Panc1 (cell line): ENCODE measurements around the gene ZCCHC2. TPM values are rescaled to one million over a fixed set of nuclear protein-coding genes. Genes with fewer than 3 reads are reported as not detected.

ENCODE experiments used
- ATAC-seq: fragments of 200-7000 bp; cut with Tn5 transposase; 2 replicates; pipeline ENCODE4 v1.9.1; 2020; ENCODE audit warnings: mild to moderate bottlenecking, moderate library complexity
- BruUV-seq: library from RNA; stranded (reverse); fragments of 400-500 nt; replicated peaks from 2 replicates; lab custom pipeline; 2021; lab: Mats Ljungman, UMichigan
- CTCF ChIA-PET: fragments of 300-600 bp; sonication (Branson Sonifier 250); formaldehyde crosslinking; loops from one replicate; lab custom pipeline; 2022; ENCODE audit warnings: antibody characterized with exemption; lab: Charles Lee
- POLR2A ChIA-PET: fragments of 300-600 bp; sonication (Branson Sonifier 250); formaldehyde crosslinking; loops from one replicate; lab custom pipeline; 2022; ENCODE audit warnings: antibody characterized with exemption; lab: Charles Lee
- DNase-seq: peaks from one replicate; pipeline ENCODE4 v3.0.0-alpha.2; 2010; ENCODE audit warnings: low read depth, low spot score
- H3K27ac ChIP-seq: 2 replicates; pipeline ENCODE4 v1.5.1; 2011; ENCODE audit warnings: mild to moderate bottlenecking, low read length, inconsistent platforms
- H3K27me3 ChIP-seq: fragments of 200-500 bp; sonication (Bioruptor generic); 2 replicates; pipeline ENCODE4 v1.6.0; 2014; ENCODE audit warnings: low read length, inconsistent platforms; ENCODE audit not compliant: control insufficient read depth, insufficient read depth
- H3K36me3 ChIP-seq: fragments of 200-500 bp; sonication (Bioruptor generic); 2 replicates; pipeline ENCODE4 v1.5.1; 2014; ENCODE audit warnings: inconsistent platforms, mild to moderate bottlenecking, low read length, moderate library complexity; ENCODE audit not compliant: control insufficient read depth, insufficient read depth
- H3K4me1 ChIP-seq: 2 replicates; pipeline ENCODE4 v1.5.1; 2011; ENCODE audit warnings: inconsistent platforms, mild to moderate bottlenecking, low read length, moderate library complexity; ENCODE audit not compliant: control insufficient read depth, insufficient read depth
- H3K4me3 ChIP-seq, 2 experiments: 2 replicates each; pipeline ENCODE4 v1.5.1; 2011 to 2012; ENCODE audit warnings: low read depth in 2 of 2, low read length in 2 of 2, mild to moderate bottlenecking in 2 of 2, inconsistent platforms in 1 of 2, moderate library complexity in 1 of 2
- H3K9me3 ChIP-seq: fragments of 200-500 bp; sonication (Bioruptor generic); 2 replicates; pipeline ENCODE4 v1.5.1; 2014; ENCODE audit warnings: low read depth, mild to moderate bottlenecking, inconsistent platforms, low read length, moderate library complexity; ENCODE audit not compliant: control insufficient read depth, insufficient read depth
- CTCF ChIP-seq: fragments of 450-650 bp; IDR thresholded peaks from 2 replicates; pipeline ENCODE4 v1.5.1; 2017; ENCODE audit warnings: mild to moderate bottlenecking
- POLR2AphosphoS5 ChIP-seq: IDR thresholded peaks from 2 replicates; pipeline ENCODE4 v1.6.1; 2012; ENCODE audit warnings: mild to moderate bottlenecking, low read depth, low read length, moderate library complexity
- SIN3A ChIP-seq: IDR thresholded peaks from 2 replicates; pipeline ENCODE4 v1.6.1; 2012; ENCODE audit warnings: low read depth, mild to moderate bottlenecking, low read length, moderate library complexity, borderline replicate concordance; ENCODE audit not compliant: insufficient read depth
- TCF7L2 ChIP-seq: IDR thresholded peaks from 2 replicates; pipeline ENCODE4 v1.6.1; 2011; ENCODE audit warnings: mild to moderate bottlenecking, low read depth, low read length, inconsistent platforms
- in situ Hi-C: cut with HindIII; loops from 2 replicates; pipeline ENCODE4 v1.10.0; 2016; ENCODE audit warnings: low sequenced_read_pairs, low pct_unique_long_range_greater_than_20kb
- intact Hi-C: fragments of 100-400 bp; cut with micrococcal nuclease; formaldehyde crosslinking; loops from one replicate; pipeline ENCODE4 v1.10.0; 2022; ENCODE audit not compliant: unreplicated experiment
- total RNA-seq: library from RNA; stranded (reverse); gene quantifications from one replicate; pipeline ENCODE4 v1.2.1, GENCODE V29; 2021; ENCODE audit not compliant: unreplicated experiment
- TF ChIP-seq, protein P1 (sequence below), 2 experiments: IDR thresholded peaks; 2 replicates each; pipeline ENCODE4 v1.6.1; 2011 to 2012; ENCODE audit warnings: low read depth in 2 of 2, control low read depth in 1 of 2, low read length in 1 of 2, mild to moderate bottlenecking in 1 of 2, moderate library complexity in 1 of 2; ENCODE audit not compliant: insufficient read depth in 1 of 2

The ZCCHC2 gene
- total RNA-seq, 1 experiment from 2014 or later, result 18.2 TPM

- intact Hi-C loops, result no loop called here
- ChIA-PET POLR2A (no interaction called here), CTCF (no interaction called here)
- H3K27me3 ChIP-seq, result no peaks in the 10 kb centered on the region
- no peaks in the 10 kb centered on the region for H3K4me1 ChIP-seq
- peaks cover 14% of the 10 kb centered on the region; the same call in 1 of the 2 replicates for H3K9me3 ChIP-seq
- BruUV-seq, result no TSS peak
- ATAC-seq (no peak), DNase-seq (no peak)
- no peak overlapping the region for H3K4me3 ChIP-seq
- no peaks in the 10 kb centered on the region for H3K36me3 ChIP-seq
- TF ChIP-seq SIN3A, result no peak
- TF ChIP-seq TCF7L2, result no peak
- TF ChIP-seq CTCF, result no peak
- TF ChIP-seq, protein P1, sequence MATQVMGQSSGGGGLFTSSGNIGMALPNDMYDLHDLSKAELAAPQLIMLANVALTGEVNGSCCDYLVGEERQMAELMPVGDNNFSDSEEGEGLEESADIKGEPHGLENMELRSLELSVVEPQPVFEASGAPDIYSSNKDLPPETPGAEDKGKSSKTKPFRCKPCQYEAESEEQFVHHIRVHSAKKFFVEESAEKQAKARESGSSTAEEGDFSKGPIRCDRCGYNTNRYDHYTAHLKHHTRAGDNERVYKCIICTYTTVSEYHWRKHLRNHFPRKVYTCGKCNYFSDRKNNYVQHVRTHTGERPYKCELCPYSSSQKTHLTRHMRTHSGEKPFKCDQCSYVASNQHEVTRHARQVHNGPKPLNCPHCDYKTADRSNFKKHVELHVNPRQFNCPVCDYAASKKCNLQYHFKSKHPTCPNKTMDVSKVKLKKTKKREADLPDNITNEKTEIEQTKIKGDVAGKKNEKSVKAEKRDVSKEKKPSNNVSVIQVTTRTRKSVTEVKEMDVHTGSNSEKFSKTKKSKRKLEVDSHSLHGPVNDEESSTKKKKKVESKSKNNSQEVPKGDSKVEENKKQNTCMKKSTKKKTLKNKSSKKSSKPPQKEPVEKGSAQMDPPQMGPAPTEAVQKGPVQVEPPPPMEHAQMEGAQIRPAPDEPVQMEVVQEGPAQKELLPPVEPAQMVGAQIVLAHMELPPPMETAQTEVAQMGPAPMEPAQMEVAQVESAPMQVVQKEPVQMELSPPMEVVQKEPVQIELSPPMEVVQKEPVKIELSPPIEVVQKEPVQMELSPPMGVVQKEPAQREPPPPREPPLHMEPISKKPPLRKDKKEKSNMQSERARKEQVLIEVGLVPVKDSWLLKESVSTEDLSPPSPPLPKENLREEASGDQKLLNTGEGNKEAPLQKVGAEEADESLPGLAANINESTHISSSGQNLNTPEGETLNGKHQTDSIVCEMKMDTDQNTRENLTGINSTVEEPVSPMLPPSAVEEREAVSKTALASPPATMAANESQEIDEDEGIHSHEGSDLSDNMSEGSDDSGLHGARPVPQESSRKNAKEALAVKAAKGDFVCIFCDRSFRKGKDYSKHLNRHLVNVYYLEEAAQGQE (IDR thresholded peaks at IDR 0.05; ENCODE audit: insufficient read depth in 1 of 2, low read depth in 2 of 2, low read length in 1 of 2), result no peak
- no peak for TF ChIP-seq POLR2AphosphoS5
- H3K27ac ChIP-seq, result no peak overlapping the region
- in situ Hi-C loops, result no loop called here
These were observed 8.3 kb upstream of the ZCCHC2 start for GRCh38 chr18:62514570-62514969.

- Histone ChIP-seq H3K9me3 (peaks cover 14% of the 10 kb centered on the region; the same call in 1 of the 2 replicates), H3K4me1 (peaks cover 3% of the 10 kb centered on the region), H3K27me3 (no peaks in the 10 kb centered on the region), H3K4me3 (no peak overlapping the region), H3K27ac (peak overlapping the region; percentile 57), H3K36me3 (no peaks in the 10 kb centered on the region)
- ChIA-PET CTCF (no interaction called here), POLR2A (interaction anchor here (0.6 kb wide), 1 partner anchor 267 kb away, joined by 3 read pairs; no protein-coding TSS in a partner anchor)
- ATAC-seq (no peak; the same call in 1 of the 2 replicates), DNase-seq (no peak)
- BruUV-seq, result no TSS peak
- intact Hi-C loops, result no loop called here
- no peak for TF ChIP-seq TCF7L2
- TF ChIP-seq POLR2AphosphoS5, result no peak
- TF ChIP-seq SIN3A, result no peak
- no peak for TF ChIP-seq CTCF
- TF ChIP-seq, protein P1 (IDR thresholded peaks at IDR 0.05; ENCODE audit: insufficient read depth in 1 of 2, low read depth in 2 of 2, low read length in 1 of 2), result no peak
- in situ Hi-C loops, result no loop called here
These were observed 6.6 kb upstream of the ZCCHC2 start for GRCh38 chr18:62516242-62516641.
